Measurements from ENCODE around the gene EPS15. TPM values are rescaled to one million over a fixed set of nuclear protein-coding genes. Genes with fewer than 3 reads are reported as not detected.

EPS15 gene
- total RNA-seq, 1 experiment from 2014 or later: 116 TPM

DNA sequence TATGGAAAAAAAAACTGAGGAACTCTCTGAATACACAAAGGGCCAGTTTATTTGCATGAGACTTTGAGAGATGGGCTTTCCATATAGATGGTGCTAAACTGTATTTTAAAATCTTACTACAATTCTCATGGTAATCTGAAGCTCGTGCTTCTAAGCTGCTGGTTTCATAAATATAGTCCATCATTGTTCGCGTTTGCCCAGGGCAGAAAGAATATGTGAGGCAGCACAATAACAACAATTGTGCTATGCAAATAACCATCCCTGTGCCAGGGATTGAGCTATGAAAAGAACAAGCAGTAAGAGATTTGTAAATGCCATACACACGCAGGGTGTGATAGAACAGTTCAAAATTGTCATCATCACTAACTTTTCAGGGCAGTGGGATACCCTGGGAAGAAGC lies 4.9 kb upstream of the EPS15 start:
- H3K36me3 ChIP-seq (ENCODE audit: insufficient read depth, low read length): peaks cover 3% of the 10 kb centered on the region; the same call in 1 of the 2 replicates
- no peaks in the 10 kb centered on the region for H3K27me3 ChIP-seq (ENCODE audit: low read length)
- no peak for DNase-seq

DNA sequence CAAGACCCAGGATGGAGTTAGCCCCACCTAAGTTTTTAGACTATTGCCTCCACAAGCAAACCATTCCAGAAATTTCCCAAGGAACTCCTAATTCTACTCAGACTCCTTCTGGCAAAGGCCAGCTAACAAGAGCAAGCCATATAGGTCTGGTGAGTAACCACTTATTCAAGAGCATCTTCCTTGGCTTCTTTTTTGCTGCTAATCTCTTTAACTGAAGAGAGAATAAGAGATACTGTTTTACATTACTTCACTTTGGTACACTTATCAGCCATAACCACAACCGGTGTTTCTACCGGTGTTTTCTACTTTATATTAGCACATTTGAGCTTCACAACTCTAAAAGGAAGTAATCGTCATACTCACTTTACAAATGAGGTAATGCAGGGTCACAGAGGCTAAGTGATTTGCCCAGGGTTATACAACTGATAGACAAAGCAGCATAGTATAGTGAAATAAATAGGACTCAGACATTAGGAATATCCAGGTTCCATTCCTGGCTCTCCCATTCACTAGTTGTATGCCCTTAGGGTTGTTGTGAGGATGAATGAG lies 1.7 kb upstream of the EPS15 start:
- Histone ChIP-seq H2AFZ (ENCODE audit: low read length) (no peak overlapping the region), H3K36me3 (ENCODE audit: insufficient read depth, low read length) (peaks cover 3% of the 10 kb centered on the region; the same call in 1 of the 2 replicates), H3K4me3 (ENCODE audit: low read length) (no peak overlapping the region), H3K4me2 (ENCODE audit: low read depth, low read length, poor library complexity, severe bottlenecking) (no peak overlapping the region), H3K4me1 (ENCODE audit: low read length) (peaks cover 28% of the 10 kb centered on the region), H3K9me3 (ENCODE audit: low read length) (no peaks in the 10 kb centered on the region), H3K9ac (ENCODE audit: low read length) (no peak overlapping the region), H3K27ac (ENCODE audit: low read length) (no peak overlapping the region), H3K9me2 (replicated peaks; ENCODE audit: insufficient read depth, low read length) (no peaks in the 10 kb centered on the region), H3K27me3 (ENCODE audit: low read length) (no peaks in the 10 kb centered on the region), H3K79me2 (ENCODE audit: low read length) (peaks cover 42% of the 10 kb centered on the region), H4K20me1 (ENCODE audit: insufficient read depth, low read depth, low read length) (no peaks in the 10 kb centered on the region; the same call in 1 of the 2 replicates)
- DNase-seq: no peak

More for the DNA sequence above, 4.9 kb upstream of the EPS15 start:
- H3K9ac ChIP-seq (ENCODE audit: low read length): no peak overlapping the region
- H2AFZ ChIP-seq (ENCODE audit: low read length): no peak overlapping the region
- H3K27ac ChIP-seq (ENCODE audit: low read length): no peak overlapping the region
- H4K20me1 ChIP-seq (ENCODE audit: insufficient read depth, low read depth, low read length): no peaks in the 10 kb centered on the region
- H3K4me2 ChIP-seq (ENCODE audit: low read depth, low read length, poor library complexity, severe bottlenecking): no peak overlapping the region
- no peak overlapping the region for H3K4me3 ChIP-seq (ENCODE audit: low read length)
- H3K79me2 ChIP-seq (ENCODE audit: low read length): peaks cover 14% of the 10 kb centered on the region
- peaks cover 8% of the 10 kb centered on the region for H3K4me1 ChIP-seq (ENCODE audit: low read length)
- H3K9me2 ChIP-seq (replicated peaks; ENCODE audit: insufficient read depth, low read length): no peaks in the 10 kb centered on the region
- H3K9me3 ChIP-seq (ENCODE audit: low read length): no peaks in the 10 kb centered on the region

DNA sequence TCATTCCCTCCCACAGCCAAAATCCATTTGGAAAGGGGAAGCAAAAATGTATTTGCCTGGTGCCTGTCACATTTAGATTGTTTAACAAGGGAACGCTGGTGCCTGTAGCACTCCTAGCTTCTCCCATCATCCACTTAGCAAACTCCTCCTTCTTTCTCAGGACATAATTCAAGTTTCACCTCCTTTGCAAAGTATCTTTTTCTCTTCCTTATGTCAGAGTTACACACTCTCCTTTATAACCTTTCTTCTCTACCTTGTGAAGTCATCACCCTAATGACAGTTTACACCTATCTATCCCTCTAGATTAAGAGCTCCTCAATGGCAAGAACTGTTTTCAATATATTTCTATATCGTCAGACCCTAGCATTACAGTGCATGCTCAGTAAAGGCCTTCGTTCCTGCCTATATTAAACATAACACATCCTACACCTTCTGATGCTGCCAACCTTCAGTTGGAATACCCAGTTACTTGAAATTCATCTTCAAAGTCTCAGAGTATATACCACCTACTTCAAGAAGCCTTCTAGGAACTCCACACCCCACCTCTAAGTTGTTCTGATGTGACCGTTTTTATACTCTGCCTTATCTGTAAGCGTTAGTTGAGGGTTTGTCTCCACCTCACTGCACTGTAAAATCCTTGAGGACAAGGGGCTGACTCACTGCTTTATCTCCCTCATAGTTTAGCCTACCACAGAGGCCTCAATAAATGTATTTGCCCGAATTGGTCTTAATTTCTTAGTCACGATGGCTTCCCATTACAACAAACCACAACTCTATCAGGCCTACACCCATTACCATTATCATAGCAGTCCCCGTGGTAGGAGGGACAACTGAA lies 1.0 kb upstream of the EPS15 start:
- Histone ChIP-seq H4K20me1 (ENCODE audit: insufficient read depth, low read depth, low read length) (no peaks in the 10 kb centered on the region; the same call in 1 of the 2 replicates), H3K9me2 (replicated peaks; ENCODE audit: insufficient read depth, low read length) (no peaks in the 10 kb centered on the region), H3K4me2 (ENCODE audit: low read depth, low read length, poor library complexity, severe bottlenecking) (peak overlapping the region; percentile 28), H3K79me2 (ENCODE audit: low read length) (peaks cover 49% of the 10 kb centered on the region), H3K27ac (ENCODE audit: low read length) (no peak overlapping the region), H2AFZ (ENCODE audit: low read length) (no peak overlapping the region), H3K36me3 (ENCODE audit: insufficient read depth, low read length) (peaks cover 3% of the 10 kb centered on the region; the same call in 1 of the 2 replicates), H3K27me3 (ENCODE audit: low read length) (no peaks in the 10 kb centered on the region), H3K9me3 (ENCODE audit: low read length) (no peaks in the 10 kb centered on the region), H3K4me3 (ENCODE audit: low read length) (peak overlapping the region; percentile 40; the same call in 1 of the 2 replicates), H3K4me1 (ENCODE audit: low read length) (peaks cover 35% of the 10 kb centered on the region), H3K9ac (ENCODE audit: low read length) (no peak overlapping the region)
- no peak for DNase-seq

DNA sequence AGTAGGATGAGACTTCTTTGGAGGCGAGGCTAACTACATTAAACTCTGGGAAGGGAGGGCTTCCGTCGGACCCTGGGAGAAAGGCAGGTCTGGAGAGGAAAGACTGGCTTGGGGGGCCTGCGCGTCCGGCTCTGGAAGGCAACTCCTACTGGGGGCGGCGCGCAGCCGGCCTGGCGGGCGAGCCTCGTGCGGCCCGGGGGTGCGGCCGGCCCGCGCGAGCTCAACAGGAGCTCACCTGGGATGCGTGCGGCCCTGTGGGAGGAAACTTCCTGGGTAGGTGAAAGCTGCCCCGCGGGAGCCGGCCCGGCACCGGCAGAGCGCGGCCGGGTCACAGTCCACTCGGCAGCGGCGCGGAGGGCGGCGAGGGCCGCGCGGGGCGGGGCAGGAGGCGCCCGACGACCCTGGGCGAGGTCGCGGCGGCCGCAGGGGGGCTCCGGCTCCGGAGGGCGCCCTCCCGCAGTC lies 449 bp downstream of the EPS15 start:
- Histone ChIP-seq H4K20me1 (ENCODE audit: insufficient read depth, low read depth, low read length) (no peaks in the 10 kb centered on the region; the same call in 1 of the 2 replicates), H3K27me3 (ENCODE audit: low read length) (no peaks in the 10 kb centered on the region), H3K4me1 (ENCODE audit: low read length) (peaks cover 44% of the 10 kb centered on the region), H3K9ac (ENCODE audit: low read length) (peak overlapping the region; percentile 84), H3K79me2 (ENCODE audit: low read length) (peaks cover 64% of the 10 kb centered on the region), H3K4me2 (ENCODE audit: low read depth, low read length, poor library complexity, severe bottlenecking) (peak overlapping the region; percentile 95), H2AFZ (ENCODE audit: low read length) (no peak overlapping the region), H3K27ac (ENCODE audit: low read length) (peak overlapping the region; percentile 94), H3K9me2 (replicated peaks; ENCODE audit: insufficient read depth, low read length) (no peaks in the 10 kb centered on the region), H3K4me3 (ENCODE audit: low read length) (peak overlapping the region; percentile 75), H3K36me3 (ENCODE audit: insufficient read depth, low read length) (no peaks in the 10 kb centered on the region; the same call in 1 of the 2 replicates), H3K9me3 (ENCODE audit: low read length) (no peaks in the 10 kb centered on the region)
- DNase-seq: peak; percentile 83

DNA sequence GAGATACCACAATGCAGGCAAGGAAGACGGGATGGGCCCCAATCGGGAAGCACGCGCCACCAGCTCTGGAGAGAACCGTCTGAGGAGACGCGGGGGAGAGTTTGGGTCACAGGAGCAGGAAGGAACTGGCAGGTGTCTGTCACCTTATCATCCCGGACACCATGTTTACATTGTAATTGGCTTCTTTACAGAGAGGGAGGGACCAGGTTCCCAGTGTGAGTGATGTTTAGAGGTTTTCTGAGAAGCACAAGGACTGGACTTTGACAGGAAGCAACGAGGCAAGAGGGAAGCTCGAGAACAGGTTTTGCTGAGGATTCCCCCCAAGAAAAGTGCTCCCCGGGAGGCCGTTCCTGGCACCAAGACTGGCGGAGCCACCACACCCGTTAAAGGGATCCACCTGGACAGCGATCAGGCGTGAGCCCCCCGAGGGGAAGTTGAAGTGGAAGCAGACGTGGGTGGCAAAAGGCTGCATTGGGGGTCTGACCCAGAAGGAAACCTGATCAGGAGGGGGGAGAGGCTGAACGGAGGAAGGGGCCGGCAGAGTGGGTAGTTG lies 957 bp downstream of the EPS15 start:
- H4K20me1 ChIP-seq (ENCODE audit: insufficient read depth, low read depth, low read length): no peaks in the 10 kb centered on the region; the same call in 1 of the 2 replicates
- H3K27ac ChIP-seq (ENCODE audit: low read length): peak overlapping the region; percentile 94
- H3K36me3 ChIP-seq (ENCODE audit: insufficient read depth, low read length): no peaks in the 10 kb centered on the region; the same call in 1 of the 2 replicates
- peaks cover 47% of the 10 kb centered on the region for H3K4me1 ChIP-seq (ENCODE audit: low read length)
- peak; percentile 84 for DNase-seq
- H3K4me2 ChIP-seq (ENCODE audit: low read depth, low read length, poor library complexity, severe bottlenecking): peak overlapping the region; percentile 95
- H3K4me3 ChIP-seq (ENCODE audit: low read length): peak overlapping the region; percentile 75
- no peak overlapping the region for H2AFZ ChIP-seq (ENCODE audit: low read length)
- no peaks in the 10 kb centered on the region for H3K9me3 ChIP-seq (ENCODE audit: low read length)
- H3K9ac ChIP-seq (ENCODE audit: low read length): peak overlapping the region; percentile 84
- peaks cover 69% of the 10 kb centered on the region for H3K79me2 ChIP-seq (ENCODE audit: low read length)
- no peaks in the 10 kb centered on the region for H3K9me2 ChIP-seq (replicated peaks; ENCODE audit: insufficient read depth, low read length)
- no peaks in the 10 kb centered on the region for H3K27me3 ChIP-seq (ENCODE audit: low read length)

DNA sequence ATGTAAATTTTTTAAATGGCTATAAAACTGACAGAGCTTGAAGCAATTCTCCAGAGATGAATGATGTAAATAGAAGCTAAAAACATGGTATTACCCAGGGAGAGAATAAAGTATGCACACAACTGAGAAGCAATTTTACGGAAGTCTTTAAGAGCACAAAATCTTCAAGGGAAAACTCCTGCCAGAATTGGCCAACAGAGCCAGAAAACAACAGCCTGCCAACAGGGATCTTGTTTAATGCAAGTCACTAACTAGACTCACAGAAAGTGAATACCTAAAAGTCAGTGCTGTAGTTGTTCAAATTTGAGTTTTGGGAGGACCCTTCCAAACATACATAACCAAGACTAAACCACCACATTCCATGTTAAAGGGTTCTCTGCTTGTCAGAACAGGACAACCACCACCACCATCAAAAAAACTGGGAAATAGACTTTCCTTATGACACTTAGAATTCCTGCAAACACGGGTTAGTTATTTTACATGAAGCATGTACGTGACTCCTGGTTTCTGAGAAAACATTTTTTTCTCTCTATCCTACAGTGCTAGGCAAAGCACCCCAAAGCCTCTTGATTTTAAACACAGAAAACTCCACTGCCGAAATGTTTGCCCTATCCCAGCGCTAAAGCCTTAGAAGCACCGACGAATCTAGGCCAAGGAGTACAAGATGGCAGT lies 1.6 kb downstream of the EPS15 start:
- Histone ChIP-seq H3K27me3 (ENCODE audit: low read length) (no peaks in the 10 kb centered on the region), H2AFZ (ENCODE audit: low read length) (no peak overlapping the region), H3K27ac (ENCODE audit: low read length) (peak overlapping the region; percentile 94), H3K36me3 (ENCODE audit: insufficient read depth, low read length) (no peaks in the 10 kb centered on the region; the same call in 1 of the 2 replicates), H3K9ac (ENCODE audit: low read length) (peak overlapping the region; percentile 84), H3K79me2 (ENCODE audit: low read length) (peaks cover 75% of the 10 kb centered on the region), H3K4me3 (ENCODE audit: low read length) (peak overlapping the region; percentile 75), H3K9me2 (replicated peaks; ENCODE audit: insufficient read depth, low read length) (no peaks in the 10 kb centered on the region), H3K4me2 (ENCODE audit: low read depth, low read length, poor library complexity, severe bottlenecking) (peak overlapping the region; percentile 95), H4K20me1 (ENCODE audit: insufficient read depth, low read depth, low read length) (no peaks in the 10 kb centered on the region; the same call in 1 of the 2 replicates), H3K4me1 (ENCODE audit: low read length) (peaks cover 53% of the 10 kb centered on the region), H3K9me3 (ENCODE audit: low read length) (no peaks in the 10 kb centered on the region)
- DNase-seq: peak; percentile 89

DNA sequence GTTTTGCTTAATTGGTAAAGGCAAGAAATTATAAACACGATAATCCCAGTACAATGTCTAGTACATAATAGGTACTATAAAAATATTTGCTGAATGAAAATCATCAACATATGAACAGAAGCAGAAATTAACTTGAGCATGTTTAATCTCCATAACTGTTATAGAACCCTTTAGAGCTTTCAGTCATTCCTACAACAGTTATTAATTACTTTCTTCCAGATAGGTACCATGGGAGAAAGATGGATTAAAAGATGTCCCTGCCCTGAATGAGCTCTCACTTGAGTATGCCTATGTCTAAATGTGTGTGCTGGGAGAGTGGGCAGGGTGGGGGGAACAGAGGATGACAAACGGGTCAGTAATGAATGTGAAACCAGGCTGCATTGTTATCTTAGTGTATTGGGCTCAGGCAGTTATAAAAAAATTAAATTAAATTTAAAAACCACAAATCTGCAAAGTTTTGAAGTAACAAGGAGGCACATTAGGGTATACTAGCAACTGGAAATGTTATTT lies 2.4 kb downstream of the EPS15 start:
- Histone ChIP-seq H4K20me1 (ENCODE audit: insufficient read depth, low read depth, low read length) (no peaks in the 10 kb centered on the region; the same call in 1 of the 2 replicates), H3K4me3 (ENCODE audit: low read length) (peak overlapping the region; percentile 75)

More for the DNA sequence above, 2.4 kb downstream of the EPS15 start:
- no peak overlapping the region for H2AFZ ChIP-seq (ENCODE audit: low read length)
- no peaks in the 10 kb centered on the region for H3K36me3 ChIP-seq (ENCODE audit: insufficient read depth, low read length)
- peak; percentile 56 for DNase-seq
- peaks cover 61% of the 10 kb centered on the region for H3K4me1 ChIP-seq (ENCODE audit: low read length)
- H3K4me2 ChIP-seq (ENCODE audit: low read depth, low read length, poor library complexity, severe bottlenecking): peak overlapping the region; percentile 95
- H3K27ac ChIP-seq (ENCODE audit: low read length): peak overlapping the region; percentile 94
- no peaks in the 10 kb centered on the region for H3K9me3 ChIP-seq (ENCODE audit: low read length)
- peaks cover 83% of the 10 kb centered on the region for H3K79me2 ChIP-seq (ENCODE audit: low read length)
- H3K27me3 ChIP-seq (ENCODE audit: low read length): no peaks in the 10 kb centered on the region
- peak overlapping the region; percentile 84 for H3K9ac ChIP-seq (ENCODE audit: low read length)
- H3K9me2 ChIP-seq (replicated peaks; ENCODE audit: insufficient read depth, low read length): no peaks in the 10 kb centered on the region
